ELR (cell line): ENCODE results near the gene KCNN4.
"Not testable (repeated sequence)": the region's sequence is repeated elsewhere in the genome, so short reads cannot be mapped to it uniquely, and the experiment has no call there.

Experiments
- DNase-seq: peaks from one replicate; pipeline ENCODE4 v3.0.0-alpha.2; 2015; ENCODE audit warnings: low read depth

The KCNN4 gene

DNA sequence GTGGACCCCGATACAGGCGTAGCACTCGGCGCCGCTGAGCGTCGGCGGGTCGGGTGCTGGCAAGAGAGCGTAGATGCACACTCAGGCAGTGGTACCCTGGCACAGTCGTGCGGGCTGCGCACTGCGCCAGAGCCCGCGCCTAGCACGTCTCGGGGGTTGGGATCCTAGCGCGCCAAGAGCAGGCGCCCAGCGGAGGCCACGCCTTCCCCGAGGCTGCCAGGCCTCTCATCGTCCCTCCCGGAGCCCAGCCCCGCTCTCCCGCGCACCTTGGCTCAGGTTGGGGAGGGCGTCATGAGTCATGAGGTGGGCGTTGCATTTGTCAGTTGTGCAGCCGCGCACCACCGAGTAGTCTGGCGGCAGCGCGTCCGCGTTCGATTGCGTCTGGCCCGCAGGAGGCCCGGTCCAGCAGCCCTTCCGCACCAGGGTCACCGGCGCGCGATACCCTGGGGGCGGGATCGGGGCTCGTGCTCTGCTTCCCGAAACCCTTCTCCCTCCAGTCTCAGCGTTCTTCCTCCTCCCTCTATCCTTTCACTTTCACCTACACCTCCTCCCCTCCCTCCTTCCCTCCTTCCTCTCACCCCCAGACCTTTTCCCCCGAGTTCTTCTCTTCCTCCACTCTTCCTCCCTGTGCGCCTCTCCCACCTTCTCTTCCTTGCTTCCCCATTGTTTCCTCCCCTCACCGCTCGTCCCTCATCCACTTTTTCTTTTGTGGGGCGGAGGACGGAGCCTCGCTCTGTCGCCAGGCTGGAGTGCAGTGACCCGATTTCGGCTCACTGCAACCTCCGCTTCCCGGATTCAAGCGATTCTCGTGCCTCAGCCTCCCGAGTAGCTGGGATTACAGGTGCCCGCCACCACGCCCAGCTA lies 18.0 kb upstream of the KCNN4 start:
- peak; percentile 35 for DNase-seq

DNA sequence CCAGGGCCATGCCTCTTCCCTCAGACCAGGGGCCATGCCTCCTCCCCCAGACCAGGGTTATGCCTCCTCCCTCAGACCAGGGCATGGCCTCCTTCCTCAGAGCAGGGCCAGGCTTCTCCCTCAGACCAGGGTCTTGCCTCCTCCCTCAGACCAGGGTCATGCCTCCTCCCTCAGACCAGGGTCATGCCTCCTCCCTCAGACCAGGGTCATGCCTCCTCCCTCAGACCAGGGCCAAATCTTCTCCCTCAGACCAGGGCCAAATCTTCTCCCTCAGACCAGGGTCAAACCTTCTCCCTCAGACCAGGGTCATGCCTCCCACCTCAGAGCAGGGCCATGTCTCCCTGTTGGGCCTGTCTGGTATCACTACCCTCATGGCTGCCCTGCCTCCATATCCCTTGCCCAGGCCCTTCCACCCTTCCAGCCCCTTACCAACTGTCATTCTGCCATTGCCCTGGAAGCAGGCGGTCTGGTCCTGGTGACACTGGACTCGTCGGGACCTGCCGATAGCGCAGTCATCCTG lies 17.3 kb upstream of the KCNN4 start:
- no peak for DNase-seq

DNA sequence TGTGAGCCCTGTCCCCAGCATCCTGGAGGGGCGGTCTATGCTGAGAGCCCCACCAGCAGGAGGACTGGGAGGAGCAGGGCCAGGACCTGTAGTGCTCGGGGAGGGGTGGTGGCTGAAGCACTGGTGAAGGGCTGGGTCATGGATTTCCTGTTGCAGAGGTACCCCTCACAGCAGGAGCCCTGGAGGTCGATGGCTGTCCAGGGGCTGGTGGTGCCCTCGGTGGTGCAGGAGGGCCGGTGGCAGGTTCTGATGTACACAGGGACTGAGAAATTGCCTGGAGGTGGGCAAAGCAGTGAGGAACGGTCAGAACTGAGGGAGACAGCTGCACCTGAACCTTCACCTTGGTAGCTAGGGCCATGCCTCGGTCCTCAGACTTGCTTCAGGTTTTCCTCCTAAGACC lies 16.8 kb upstream of the KCNN4 start:
- DNase-seq, result no peak

DNA sequence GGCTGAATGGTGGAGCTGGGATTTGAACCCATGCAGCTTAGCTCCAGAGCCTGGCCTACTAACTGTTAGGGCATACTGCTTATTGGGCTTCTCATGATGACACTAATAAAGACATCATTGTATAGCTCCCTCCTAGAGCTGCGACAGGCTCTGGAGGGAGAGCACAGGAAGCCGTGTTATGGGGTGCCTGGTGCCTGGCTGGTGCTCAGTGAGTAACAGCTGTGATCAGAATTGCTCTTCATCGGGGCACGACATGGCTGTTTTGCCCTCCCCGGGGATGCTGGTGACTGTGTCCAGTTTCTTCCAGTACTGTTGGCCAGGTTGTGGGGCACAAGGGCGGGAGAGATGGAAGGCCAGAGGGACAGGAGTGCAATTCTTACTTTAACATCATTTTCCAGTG lies 16.3 kb upstream of the KCNN4 start:
- DNase-seq, result no peak

DNA sequence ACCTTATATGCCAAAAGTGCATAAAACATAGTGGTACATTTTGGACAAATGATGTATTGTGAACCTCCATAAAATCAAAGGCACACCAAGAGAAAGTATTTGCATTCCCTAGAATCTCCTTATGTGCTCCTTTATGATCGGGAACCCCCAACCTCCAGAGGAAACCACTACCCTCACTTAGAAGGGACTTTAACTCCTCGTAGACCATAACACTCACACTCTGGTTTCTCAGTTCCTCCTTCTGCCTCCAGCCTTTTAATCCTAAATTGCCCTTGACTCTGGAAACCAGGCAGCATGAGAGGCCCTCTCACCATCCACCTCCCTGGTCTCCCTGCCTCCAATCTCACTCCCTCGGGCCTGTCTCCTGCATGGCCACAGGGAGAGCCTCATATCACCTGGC lies 9.8 kb upstream of the KCNN4 start:
- DNase-seq, result no peak

DNA sequence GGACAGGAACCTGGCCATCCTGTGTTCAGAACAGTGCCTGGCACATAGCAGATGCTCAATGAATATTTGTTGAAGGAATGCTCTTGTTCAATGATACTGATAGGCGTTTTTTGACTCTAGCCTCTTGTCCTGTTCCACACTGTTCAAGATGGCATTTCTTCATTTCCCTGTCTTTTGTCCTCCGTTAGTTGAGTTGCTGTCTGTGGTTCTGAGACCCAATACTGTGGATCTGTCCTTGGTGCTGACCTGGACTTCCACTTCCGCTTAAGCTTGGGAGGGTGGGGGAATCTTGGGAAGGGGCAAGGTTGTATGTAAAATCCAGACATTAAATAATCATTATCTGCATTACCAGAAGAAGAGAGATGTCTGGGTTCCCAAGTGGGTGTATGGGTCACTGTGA lies 8.3 kb upstream of the KCNN4 start:
- peak; percentile 56 for DNase-seq

DNA sequence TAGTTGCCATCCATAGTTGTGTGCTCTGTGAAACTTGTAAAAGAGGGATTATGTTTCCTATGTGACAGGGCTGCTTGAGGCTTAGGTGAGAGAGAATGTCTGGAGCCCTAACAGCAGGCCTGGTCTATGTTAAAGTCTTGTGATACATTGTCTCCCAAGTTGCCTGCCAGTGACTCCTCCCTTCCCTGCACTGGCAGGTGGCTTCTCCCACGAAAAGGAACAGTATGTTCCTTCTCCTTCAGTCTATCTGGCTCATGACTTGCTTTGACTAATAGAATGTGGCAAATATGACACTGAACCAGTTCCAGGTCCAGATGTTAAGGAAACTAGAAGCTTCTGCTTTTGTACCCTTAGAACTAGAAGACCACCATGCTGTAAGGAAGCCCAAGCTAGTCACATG lies 5.9 kb upstream of the KCNN4 start:
- DNase-seq, result no peak

DNA sequence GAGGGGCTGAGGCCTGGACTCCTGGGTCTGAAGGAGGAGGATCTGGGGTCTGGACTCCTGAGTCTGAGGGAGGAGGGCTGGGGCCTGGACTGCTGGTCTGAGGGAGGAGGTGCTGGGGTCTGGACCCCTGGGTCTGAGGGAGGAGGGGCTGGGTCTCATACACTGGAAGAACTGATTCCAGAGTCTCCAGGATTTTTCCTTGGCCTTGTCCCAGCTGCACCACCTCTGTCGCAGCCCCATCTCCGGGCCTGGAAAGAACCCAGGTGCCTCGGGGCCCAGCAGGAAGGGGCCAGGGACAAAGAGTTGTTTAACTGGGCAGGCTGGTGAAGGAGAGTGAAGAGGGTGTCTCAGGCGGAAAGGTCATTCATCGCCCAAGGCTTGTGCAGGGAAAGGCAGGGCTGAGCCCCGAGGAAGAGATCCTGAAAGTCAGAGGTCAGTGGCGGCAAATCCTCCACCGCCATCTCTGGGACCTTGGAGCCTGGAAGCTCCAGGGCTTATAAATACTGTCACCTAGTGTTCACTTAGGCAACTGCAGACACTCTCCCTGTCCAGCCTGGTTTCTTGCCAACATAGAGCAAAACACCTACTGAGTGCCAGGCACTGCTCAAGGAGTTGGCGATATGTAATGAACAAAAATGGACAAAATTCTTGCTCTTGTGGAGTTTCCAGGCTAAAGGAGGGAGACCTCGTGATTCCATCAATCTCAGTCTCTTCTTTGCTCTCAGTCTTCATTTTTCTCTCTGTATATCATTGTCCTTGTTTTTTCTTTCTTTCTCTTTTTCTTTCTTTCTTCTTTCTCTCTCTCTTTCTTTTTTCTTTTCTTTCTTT lies 4.4 kb upstream of the KCNN4 start:
- peak; percentile 87 for DNase-seq

DNA sequence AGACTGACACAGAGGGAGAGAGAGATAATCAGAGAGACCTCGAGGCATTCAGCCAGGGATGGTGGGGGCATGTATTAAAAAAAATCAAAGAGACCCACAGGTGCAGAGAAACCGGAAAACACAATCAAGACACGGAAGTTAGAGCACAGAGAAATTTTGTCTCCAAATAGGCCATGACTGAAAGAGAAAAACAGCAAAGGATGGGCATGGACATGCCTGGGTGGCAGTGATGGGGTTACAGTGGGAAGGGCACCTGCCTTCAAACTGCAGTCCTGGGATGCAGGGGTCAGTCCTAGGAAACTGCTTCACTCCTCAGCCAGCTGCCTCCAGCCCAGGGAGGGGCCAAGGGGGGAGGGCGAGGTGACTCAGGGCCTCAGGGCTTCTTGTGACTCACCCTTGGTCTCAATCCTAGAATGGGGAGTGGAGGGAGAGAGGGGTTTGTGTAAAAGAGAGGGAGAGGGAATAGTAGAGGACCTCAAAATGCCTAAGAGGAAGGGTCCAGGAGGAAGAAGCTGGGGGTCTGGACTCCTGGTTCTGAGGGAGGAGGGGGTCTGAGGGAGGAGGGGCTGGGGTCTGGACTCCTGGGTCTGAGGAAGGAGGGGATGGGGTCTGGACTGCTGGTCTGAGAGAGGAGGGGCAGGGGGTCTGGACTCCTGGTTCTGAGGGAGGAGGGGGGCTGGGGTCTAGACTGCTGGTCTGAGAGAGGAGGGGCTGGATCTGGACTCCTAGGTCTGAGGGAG lies 3.6 kb upstream of the KCNN4 start:
- DNase-seq, result peak; percentile 93

DNA sequence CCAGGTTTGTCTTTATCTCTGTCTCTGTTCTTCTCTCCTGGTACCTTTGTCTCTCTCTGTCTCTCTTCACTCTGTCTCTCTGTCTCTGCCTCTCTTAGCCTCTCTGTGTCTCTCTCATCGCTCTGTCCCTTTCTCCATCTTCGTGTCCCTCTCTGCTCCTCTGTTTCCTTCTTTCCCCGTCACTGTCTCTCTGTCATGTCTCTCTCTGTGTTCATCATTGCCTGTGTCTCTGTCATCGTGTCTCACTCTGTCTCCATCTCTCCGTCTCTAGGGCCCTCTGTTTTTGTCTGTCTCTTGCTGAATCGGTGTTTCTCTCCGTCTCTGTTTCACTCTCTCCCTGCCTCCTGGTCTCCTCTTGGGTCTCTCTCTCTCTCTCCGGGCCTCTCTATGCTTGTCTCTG lies 2.9 kb upstream of the KCNN4 start:
- no peak for DNase-seq

DNA sequence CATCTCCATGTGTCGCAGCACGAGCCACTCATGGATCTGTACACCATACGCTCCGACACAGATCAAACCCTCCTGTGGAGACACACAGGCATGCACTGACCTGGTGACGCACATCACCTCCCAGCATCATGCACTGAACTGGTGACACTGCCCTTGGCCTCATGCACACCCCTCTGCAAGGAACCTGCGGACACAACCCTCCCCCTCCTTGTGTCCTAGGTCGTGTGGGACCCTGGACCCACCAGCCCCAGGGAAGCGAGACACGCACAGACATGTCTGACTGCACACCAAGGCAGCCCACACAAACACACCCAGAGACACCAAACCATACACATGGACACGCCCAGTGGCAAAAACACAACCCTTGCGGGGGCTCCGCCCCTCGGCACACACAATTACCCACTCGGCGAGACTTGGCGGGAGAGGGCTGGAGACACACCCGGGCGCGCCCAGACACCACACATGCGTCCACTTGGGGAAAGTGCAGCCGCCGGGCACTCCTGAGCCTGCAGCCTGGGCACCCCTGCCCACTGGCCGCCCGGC lies 2.0 kb upstream of the KCNN4 start:
- no peak for DNase-seq

DNA sequence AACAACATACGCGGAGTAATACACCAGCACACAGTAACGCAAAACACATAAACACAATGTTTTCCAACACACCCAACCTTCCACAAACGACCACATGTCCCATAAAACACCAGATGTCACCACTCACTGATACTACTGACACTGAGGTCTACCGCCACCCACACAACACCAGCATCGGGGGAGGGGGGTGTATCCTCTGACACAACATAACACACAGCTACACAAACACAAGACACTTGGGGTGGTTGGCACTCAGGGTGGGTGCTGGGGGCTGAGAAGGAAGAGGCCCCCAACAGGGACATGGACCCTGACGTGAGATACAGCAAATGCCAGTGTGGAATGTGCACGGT lies 1.5 kb upstream of the KCNN4 start:
- DNase-seq, result no peak

DNA sequence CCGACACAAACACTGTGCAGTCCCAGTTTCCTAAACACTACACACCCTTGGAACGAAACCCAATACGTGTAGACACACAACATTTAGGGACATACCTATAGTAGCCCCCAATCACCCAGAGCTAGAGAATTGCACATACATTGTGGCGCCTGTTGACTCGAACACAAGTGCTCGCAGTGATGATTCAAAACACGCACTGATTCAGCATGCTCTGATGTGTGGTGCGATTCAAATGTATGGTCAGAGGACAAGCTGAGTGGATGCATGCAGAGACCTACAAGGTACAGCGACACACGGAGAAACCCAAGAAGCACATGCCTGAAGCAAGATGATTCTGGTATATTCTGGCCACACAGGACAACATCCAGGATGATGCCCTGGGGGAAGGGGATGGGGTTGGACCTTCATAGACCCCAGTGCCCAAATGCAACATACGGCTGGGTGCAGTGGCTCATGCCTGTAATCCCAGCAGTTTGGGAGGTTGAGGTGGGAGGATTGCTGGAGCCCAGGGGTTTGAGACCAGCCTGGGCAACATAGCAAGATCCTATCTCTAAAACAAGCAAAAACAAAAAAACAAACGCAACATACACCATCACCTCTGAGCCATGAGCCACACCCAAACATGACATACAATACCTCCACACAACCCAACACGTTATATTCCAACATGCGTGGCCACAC lies 997 bp upstream of the KCNN4 start:
- DNase-seq, result no peak

DNA sequence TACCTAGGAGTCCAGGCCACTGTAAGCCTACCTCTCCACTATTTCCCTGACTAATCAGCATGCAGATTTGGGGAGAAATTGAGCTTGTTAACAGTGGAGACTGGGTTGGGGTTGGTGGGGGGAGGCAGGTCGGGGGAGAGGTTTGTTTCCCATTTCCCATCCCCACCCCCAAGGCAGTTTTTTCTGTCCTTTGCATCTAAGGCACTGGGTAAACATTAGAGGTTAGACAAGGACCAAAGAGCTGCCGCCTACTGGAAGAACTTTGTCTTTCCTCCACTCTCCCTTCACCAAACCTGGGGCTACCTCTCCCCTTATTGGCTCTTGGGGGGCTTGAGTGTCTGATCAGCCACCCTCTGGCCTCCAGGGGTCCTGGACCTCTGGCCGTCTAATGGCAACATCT lies 953 bp downstream of the KCNN4 start:
- no peak for DNase-seq

DNA sequence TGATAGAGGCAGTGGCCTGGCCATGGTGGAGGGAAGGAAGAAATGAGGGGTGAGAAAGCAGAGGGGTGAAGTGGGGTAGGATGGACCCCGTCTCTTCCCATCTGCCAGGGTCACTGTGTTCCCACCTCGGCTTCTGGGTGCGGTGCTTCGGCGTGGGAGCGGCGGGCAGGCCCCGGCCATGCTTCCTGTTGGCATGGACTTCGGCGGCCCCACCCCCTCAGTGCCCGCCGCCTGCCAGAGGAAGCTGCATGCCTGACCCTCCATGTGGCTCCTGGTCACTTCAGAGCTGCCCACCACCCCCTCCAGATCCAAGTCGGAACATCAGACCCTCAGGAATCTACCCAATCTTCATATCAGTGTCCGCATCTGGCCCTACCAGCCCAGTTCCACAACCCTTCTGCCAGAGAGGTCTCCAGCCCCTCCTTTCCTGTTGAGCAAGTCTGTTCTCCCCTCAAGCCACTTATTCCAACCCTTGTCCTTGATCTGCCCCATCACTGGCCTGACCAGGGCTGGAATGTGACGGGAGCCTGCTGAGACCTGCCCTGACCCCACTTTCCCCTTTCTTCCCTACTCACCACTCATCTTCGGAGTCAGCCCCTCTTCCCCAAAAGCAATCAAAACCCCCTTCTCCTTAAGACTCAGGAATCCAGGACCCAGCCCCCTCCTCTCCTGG lies 1.5 kb downstream of the KCNN4 start:
- DNase-seq, result no peak

DNA sequence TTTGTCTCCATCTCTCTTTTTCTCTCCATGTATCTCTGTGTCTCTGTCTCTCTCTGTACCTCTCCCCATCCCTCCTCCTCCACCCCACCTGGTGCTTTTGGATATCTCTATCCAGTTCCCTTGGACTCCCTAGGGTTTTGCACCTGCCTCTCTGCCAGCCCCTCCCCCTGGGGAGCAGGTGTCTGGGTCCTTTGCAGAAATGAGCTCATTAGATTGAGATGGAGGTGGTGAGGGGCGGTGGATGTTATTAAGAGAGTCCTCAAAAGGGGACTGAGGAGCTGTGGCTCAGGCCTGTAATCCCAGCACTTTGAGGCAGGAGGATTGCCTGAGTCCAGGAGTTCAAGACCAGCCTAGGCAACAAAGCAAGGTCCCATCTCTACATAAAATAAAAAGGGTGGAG lies 2.1 kb downstream of the KCNN4 start:
- DNase-seq, result no peak

DNA sequence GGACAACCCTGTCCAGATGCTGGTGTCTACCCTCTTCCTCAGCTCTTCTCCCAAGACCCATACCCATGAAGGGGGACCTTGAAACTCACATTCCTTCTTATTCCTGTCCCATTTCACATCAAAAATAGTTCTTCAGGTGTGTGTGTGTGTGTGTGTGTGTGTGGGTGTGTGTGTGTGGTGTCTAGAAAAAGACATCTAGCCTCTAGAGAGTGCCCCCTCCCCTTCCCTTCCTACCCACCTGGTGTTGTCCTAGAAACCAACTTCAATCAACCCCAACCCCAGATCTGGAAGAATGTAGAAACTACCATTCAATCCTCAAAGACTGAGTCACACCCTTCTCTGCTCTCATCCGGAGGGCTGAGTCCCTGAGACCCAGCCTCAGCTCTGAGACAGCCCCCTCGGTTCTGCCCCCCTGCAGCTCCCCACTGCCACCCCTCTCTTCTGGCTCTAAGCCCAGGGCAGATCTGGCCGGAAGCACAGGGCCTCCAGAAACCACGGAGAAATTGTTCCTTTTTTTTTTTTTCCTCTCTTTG lies 3.5 kb downstream of the KCNN4 start:
- peak; percentile 55 for DNase-seq

DNA sequence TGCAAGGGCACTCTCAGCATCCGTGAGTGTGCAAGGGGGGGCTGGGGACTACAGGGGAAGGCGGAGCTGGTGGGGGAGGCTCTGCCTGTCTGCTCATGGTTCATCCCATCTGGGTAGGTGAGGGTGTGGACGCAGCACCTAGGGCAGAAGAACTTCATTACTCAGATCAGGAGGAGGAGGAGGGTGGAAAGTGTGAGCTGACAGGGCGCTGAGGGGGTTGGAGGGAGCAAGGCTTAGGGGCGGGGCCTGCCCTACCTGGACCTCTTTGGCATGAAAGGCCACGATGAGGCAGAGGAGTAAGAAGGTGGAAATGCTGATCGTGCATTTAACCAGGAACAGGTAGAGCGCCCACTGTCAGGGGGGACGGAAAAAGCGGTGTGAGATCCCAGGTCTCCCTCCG lies 4.5 kb downstream of the KCNN4 start:
- DNase-seq, result no peak

DNA sequence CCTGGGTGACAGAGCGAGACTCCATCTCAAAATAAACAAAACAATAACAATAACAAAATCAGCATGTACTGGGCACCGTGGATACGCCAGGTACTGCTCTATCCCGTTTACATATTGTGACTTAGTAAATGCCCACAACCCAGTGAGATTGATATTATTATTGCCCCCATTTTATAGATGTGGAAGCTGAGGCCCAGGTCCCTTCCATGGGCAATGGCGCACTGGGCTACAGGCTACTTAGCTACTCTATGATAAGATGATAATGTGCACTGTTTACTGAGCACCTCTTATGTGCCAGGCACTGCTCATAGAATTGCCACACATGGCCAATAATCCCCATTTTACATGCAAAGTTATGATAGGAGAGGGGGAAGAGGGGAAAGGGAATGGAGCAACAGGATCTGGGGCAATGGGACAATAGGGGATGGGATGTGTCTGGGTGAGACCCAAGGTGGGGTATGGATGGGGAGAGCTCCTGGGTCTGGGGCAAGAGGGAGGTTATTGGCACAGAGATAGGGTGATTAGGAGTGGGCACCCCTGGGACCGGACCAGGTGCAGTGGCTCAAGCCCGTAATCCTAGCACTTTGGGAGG lies 5.4 kb downstream of the KCNN4 start:
- DNase-seq, result no peak

DNA sequence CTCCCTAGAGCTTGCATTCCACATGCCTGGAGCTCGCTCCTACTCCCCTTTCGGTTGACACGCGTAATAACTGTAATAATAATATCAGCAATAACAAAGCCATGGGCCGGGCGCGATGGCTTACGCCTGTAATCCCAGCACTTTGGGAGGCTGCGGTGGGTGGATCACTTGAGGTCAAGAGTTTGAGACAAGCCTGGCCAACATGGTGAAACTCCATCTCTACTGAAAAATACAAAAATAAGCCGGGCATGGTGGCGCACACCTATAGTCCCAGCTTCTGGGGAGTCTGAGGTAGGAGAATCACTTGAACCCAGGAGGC lies 5.9 kb downstream of the KCNN4 start:
- not testable (repeated sequence) for DNase-seq
